T-helper 2 cell (primary cell): Measurements from ENCODE around the gene PLEKHJ1.
"Not testable (repeated sequence)": the region's sequence is repeated elsewhere in the genome, so short reads cannot be mapped to it uniquely, and the experiment has no call there.

Source experiments
- DNase-seq, 5 experiments: peaks; one replicate each; pipeline versions ENCODE4 v3.0.0 to v3.0.0-alpha.2; 2012 to 2022
- total RNA-seq, 2 donors: gene quantifications; one replicate each; lab custom pipeline; 2026; lab: John Stamatoyannopoulos, UW

The PLEKHJ1 gene, protein sequence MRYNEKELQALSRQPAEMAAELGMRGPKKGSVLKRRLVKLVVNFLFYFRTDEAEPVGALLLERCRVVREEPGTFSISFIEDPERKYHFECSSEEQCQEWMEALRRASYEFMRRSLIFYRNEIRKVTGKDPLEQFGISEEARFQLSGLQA
- 19.6 to 30.8 reads per million in 2 donors for total RNA-seq

DNA sequence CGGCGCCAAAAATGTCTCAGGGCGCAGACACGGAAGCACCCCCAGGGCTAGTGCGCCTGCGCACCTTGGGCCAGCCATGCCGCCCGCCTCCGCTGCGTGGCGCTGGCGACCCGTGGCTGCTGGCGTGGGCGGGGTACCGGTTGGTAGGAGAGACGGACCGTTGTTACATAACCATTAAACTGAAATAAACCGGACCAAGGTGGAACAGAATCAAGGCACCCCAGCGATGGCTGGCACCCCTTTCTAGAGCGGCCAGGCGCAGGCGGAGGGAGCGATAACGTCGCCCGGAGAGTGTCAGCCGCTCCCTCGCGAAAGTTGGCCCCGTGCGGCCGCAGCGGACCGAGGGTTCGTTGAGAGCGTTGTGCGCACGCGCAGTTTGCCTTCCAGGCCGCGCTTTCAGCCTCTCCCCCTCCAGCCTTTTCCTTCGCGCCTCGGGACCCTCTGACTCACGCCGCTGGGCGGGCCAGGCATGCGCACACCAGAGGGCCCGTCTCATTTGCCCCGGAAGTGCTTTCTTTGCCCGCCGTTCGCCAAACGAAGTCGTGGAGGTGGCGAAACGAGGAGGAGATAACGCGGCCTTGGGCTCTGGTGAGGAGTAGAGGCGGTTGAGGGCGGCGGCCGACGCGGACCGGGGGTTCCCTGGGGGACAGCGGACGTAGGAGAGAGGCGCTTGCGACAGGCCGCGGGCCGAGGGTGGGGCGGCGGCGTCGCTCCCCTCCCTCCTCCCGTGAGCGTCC, at the start of gene PLEKHJ1, which contains the start of gene SF3A2:
TSS of gene PLEKHJ1 (minus strand) at position 16 of the 737 bp plus-strand sequence. CDS start 81 bp downstream, outside the sequence.
TSS of gene SF3A2 (plus strand) at position 511 of the 737 bp plus-strand sequence. CDS start 6,595 bp downstream, outside the sequence.
- peak; percentile 95 to 98 (median 97) for DNase-seq

DNA sequence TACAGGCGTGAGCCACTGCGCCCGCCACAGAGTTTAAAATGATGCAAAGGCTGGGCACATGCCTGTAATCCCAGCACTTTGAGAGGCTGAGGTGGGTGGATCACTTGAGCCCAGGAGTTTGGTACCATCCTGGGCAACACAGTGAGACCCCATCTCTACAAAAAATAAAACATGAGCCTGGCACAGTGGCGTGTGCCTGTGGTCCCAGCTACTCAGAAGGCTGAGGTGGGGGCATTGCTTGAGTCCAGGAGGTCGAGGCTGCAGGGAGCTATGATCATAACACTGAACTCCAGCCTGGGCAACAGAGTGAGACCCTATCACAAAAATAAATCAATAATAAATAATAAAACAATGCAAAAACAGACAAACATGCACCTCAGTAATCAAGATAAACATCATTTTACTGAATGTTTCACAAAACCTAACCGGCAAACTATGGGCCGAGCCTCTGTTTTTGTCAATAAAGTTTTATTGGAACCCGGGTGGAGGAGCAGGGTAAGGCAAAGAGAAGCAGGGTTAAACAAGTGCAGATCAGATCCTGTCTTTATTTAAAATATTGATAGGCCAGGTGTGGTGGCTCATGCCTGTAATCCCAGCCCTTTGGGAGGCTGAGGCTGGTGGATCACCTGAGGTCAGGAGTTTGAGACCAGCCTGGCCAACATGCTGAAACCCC, 47.8 kb upstream of the PLEKHJ1 start:
- no peak for DNase-seq

DNA sequence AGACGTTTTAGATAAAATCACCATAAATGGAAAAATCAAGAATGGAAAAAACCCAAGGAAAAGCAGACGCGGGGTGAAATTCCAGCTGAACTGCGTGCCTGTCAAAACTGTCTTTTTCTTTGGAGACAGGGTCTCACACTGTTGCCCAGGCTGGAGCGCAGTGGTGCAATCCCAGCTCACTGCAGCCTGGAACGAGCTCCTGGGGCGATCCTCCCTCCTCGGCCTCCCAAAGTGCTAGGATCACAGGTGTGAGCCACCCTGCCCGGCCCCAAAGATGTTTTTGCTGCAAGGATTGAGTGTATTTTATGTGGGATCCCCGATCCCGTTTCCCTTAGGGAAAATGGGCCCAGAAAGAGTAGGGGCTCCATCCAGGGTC, 46.7 kb upstream of the PLEKHJ1 start:
- no peak for DNase-seq

DNA sequence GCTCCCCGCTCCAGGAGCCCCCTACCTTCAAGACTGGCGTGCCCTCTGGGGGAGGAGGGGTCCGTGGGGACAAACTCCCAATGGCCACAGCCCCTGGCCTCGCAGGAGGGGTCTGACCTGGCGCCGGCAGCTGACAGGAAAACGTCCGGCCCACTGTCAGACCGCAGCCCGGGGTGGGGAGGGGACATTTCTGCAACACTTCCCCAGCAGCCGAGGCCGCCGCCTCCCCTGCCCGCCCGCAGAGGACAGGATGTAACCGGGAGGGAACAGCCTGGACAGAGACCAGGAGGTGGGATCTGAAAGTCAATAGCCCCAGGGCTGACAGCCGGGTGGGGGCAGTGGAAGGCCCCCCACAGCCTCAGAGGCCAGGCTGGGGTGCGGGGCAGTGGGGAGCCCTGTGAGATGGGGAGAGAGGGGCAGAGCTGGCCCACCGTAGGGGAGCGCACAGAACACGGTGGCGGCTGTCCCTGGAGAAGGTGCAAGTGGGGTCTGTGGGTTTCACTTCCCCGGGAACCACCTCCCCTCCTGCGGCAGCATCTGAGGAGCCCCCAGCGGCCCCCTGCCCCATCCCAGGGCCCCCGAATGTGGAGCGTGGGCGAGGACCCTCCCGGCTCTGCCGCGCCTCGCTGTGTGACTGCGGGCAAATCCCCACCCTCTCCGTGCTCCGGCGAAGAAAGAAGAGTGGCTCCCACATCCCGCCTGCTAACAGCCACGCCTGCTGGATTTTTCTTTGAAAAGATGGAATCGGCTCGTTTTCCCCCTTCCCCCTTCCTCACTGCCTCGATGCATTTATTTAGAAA, 46.1 kb upstream of the PLEKHJ1 start, which contains the start of gene PEAK3:
TSS of gene PEAK3 (minus strand) at position 114 of the 800 bp plus-strand sequence. CDS start 1,244 bp downstream, outside the sequence.
- DNase-seq = peak in 2 of 5 experiments; percentile 45 to 46

DNA sequence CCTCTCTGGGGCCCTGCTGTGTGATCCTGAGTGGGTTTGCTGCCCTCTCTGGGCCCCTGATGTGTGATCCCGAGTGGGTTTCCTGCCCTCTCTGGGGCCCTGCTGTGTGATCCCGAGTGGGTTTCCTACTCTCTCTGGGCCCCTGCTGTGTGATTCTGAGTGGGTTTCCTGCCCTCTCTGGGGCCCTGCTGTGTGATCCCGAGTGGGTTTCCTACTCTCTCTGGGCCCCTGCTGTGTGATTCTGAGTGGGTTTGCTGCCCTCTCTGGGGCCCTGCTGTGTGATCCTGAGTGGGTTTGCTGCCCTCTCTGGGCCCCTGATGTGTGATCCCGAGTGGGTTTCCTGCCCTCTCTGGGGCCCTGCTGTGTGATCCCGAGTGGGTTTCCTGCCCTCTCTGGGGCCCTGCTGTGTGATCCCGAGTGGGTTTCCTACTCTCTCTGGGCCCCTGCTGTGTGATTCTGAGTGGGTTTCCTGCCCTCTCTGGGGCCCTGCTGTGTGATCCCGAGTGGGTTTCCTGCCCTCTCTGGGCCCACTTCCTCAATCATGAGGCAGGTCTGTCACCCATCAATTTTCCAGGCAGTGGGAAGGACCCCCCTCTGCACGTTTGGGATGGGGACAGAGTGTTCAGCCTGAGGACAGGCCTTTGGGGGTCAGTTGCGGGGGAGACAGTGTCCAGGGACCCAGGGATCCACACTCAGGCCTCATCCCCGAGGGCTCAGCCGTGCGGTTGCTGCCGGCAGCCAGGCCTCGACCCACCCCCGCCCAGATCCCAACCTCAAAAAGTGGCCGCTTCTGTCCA, 45.3 kb upstream of the PLEKHJ1 start:
- not testable (repeated sequence) for DNase-seq

DNA sequence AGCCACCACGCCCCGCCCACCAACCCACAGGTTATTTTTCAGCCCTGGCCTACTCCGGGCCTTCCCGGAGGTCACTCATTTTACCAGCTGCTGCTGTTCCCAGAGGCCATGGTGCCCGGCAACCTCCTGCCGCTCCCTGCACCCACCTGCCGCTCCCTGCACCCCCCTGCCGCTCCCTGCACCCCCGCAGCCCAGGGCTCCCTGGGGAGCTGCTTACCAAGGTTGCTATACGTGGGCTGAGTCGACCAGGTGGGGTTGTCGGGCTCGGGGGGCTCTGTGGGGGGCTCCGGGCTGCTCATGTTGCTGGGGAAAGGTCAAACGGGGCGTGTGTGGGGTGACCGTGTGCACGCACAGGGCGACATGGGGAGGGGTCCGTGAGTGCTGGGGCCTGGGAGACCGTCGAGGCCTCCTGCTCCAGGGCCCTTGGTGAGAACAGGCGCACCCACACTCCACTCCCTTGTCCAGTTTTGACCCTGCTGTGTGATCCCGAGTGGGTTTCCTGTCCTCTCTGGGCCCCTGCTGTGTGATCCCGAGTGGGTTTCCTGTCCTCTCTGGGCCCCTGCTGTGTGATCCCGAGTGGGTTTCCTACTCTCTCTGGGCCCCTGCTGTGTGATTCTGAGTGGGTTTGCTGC, 44.6 kb upstream of the PLEKHJ1 start:
- DNase-seq = no peak

DNA sequence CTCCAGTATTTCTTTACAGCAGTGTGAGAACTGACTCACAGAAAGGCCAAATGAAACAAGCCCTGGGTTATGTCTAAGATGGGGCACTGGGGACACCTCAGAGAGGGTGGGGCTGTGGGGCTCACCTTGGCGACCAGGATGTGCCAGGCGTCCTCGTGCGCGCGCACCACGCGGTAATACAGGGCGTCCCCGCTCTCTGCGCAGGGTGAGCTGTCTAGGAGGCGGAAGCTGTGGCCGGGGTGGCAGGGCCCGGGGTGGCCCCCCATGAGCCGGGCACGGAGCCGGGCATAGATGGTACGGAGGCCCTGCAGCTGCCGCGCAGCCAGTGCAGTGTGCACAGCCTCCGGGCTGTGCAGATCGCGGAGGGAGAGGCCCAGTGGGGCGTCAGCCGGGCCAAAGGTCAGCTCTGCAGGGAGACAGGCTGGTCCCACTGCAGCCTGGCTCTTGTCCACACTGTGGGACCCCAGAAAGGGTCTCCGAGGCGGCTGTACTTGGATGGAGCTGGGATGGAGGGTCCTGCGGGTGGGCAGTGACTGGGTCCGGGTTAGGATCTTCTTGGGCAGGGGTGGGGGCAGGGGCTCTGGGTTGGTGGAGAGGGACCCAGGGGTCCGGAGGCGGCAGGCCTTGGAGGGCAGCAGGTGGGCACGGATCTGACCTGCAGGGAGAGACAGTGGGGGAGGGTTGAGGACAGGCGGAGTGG, 42.5 kb upstream of the PLEKHJ1 start:
- no peak for DNase-seq

DNA sequence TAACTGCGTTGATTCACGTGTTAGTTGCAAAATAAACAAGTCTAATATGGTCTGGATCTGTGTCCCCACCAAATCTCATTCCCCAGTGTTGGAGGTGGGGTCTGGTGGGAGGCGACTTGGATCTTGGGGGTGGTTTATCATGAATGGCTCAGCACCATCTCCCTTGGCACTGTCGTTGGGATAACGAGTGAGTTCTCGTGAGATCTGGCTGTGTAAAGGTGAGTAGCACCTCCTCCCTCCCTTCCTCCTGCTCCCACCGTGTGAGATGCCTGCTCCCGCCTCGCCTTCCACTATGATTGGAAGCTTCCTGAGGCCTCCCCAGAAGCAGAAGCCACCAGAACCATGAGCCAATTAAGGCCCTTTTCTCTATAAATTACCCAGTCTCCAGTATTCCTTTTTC, 41.0 kb upstream of the PLEKHJ1 start:
- no peak for DNase-seq

DNA sequence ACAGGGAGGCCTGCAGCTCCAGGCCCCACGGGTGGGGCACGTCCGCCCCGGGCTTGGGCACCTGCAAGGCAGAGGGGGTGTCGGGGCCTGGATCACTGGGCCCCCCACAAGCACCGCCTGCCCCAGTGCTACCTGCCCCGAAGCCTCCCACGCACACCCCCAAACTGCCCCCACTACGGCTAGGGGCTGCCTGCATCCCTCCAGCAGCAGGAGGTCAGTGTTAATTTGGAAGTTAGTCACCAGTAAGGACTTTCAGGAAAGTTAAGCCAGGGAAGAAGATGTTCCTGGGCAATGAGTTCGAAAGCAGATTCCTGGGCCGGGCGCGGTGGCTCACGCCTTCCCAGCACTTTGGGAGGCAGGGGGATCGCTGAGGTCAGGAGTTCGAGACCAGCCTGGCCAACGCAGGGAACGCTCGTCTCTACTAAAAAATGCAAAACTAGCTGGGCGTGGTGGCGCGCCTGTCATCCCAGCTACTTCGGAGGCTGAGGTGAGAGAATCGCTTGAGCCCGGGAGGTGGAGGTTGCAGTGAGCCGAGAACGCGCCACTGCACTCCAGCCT, 40.4 kb upstream of the PLEKHJ1 start:
- DNase-seq = no peak

DNA sequence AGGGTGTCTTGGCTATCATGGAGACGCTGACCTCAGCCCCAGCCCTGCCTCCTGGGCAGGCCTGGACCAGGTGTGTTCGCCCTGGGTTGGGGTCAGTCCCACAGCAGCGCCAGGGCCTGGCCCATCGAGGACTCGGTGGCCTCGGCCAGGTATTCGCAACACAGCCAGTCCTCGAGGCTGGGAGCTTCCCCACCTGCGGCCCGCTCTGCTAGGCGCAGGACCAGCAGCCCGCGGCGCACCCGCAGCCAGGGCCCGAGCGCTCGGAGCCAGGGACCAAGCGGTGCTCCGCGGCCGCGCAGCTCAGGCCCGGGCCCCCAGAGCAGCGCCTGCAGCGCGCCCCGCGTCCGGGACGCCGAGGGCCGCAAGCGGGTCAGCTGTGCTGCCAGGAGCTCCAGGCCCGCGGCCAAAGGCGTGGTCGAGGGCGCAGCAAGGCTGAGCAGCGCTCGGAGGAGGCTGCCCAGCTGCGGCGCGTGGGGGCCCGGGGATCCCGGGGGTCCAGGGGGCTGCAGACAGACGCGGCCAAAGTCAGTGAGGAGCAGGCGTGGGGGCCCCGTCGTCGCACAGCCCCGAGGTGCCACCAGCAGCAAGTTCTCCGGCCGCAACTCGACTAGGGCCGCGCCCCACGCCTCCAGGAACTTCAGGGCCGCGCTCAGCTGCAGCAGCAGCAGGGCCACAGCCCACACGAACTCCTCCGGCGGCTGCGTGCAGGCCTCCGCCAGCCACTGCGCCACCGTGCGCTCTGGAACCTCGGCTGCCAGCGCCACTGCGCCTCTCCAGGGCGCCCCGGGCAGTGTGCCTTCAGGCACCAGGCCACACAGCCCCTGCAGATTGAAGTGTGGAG, 39.7 kb upstream of the PLEKHJ1 start:
- DNase-seq = no peak

DNA sequence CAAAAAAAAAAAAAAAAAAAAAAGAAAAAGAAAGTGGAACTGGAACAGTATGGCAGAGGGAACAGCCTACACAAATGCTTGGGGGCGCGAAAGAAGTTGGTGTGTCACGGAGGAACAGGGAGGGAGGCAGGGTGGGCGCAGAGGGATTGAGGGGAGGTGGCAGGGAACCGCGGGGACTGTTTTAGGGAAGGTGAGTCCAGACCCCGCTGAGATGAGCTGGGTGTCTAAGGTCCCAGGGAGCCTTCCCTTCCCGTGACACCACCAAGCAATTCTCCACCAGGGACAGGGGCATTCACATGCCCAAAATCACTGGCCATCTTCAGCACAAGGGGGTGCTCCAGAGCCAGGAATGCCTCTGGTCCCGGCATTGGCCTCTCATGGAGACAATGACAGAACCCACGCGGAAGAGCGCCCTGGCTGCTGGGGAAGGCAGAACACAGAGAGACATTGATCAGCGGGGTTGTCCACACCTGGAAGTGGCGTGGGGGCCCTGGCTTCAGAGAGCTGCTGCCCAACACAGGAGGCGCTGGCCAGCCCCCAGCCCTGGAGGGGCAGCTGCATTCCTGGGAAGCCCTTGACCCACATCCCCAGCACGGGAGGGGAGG, 38.9 kb upstream of the PLEKHJ1 start:
- DNase-seq = peak in 2 of 5 experiments; percentile 32 to 56

DNA sequence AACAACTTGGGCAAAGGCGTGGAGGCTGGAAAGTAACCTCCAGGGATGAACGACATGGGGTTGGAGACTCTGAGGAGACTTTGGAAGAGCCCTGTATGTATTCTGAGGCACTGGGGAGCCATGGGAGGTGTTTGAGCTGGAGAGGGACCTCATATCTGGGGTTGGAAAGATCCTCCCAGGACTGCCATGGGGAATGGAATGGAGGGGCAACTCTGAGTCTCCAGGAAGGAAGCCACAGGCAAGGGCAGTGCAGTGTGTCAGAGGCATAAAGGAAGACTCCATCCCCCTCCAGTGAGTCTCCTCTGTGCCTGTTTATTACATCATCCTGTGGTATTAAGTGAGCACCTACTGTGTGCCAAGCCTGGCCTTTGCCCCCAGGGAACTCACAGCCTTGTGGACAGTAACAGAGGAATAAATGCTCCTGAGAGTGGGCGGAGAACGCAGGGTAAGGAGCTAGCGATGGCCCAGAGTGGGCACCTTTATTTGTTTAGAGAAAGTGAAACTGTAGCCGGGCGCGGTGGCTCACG, 38.1 kb upstream of the PLEKHJ1 start:
- no peak for DNase-seq

DNA sequence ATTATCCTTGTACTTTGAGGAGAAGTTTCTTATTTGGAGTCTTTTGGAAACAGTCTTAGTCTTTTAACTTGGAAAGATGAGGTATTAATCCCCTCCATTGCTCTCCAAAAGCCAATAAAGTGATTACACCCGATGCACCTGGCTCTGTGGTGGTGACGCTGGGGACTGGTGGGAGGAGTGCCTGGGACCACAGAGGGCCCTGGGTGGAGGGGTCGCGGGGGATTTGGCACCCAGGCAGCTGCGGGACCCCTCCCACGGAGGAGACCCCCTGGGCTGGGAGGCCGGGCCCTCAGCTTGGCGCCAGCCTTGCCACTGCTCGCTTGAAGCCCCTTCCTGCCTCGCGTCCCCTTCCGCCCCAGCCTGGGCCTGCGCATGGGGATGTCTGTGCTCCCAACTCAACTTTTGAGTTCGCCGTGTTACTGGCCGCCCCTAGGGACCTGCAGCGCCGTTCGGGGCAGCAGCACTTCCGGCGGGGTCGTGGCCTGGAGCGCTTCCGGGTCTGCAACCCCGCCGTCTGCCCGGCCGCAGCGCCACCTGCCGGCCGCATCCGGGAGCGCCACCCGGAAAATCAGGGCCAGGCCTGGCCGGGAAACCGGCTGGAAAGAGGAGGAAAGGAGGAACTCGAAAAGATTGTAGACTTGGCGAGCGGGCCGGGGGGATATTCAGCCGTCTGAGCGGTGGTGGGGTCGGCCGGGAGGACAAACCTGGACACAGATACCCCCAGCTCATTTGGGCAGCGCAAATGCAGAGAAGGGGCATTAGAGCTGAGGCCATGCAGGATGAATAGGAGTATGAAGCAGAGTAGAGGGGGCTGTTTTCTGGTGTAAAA, 37.4 kb upstream of the PLEKHJ1 start:
- DNase-seq = peak; percentile 59 to 94 (median 65)

DNA sequence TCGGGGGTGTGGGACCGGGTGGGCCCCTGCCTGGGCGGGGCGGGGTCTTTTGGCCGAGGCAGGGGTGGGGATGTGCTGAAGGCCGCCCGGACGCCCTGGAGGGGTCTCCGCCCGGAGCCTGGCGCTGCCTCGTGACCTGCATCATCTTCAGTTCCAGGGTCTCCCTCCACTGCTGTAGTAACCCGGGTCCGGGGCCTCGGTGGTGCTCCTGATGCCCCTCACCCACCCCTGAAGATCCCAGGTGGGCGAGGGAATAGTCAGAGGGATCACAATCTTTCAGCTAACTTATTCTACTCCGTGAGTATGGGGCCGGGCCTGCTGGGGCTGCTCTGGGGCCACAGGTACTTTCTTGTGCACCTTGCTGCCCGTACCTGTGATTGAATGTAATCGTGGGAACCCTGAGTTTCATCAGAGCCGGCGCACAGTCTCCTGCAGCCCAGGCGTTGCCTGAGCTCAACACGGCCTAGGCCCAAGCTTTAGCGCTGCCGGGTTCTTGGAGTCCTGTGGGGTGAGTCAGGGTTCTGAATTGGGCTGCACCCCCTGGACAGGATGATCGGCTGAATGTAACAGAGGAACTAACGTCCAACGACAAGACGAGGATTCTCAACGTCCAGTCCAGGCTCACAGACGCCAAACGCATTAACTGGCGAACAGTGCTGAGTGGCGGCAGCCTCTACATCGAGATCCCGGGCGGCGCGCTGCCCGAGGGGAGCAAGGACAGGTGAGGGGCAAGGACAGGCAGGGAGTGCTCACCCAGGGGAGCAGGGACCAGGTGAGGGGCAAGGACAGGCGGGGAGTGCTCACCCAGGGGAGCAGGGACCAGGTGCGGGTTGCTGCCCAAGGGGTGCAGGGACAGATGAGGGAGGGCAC, 35.3 kb upstream of the PLEKHJ1 start:
- DNase-seq = peak in 1 of 5 experiments; percentile 29

DNA sequence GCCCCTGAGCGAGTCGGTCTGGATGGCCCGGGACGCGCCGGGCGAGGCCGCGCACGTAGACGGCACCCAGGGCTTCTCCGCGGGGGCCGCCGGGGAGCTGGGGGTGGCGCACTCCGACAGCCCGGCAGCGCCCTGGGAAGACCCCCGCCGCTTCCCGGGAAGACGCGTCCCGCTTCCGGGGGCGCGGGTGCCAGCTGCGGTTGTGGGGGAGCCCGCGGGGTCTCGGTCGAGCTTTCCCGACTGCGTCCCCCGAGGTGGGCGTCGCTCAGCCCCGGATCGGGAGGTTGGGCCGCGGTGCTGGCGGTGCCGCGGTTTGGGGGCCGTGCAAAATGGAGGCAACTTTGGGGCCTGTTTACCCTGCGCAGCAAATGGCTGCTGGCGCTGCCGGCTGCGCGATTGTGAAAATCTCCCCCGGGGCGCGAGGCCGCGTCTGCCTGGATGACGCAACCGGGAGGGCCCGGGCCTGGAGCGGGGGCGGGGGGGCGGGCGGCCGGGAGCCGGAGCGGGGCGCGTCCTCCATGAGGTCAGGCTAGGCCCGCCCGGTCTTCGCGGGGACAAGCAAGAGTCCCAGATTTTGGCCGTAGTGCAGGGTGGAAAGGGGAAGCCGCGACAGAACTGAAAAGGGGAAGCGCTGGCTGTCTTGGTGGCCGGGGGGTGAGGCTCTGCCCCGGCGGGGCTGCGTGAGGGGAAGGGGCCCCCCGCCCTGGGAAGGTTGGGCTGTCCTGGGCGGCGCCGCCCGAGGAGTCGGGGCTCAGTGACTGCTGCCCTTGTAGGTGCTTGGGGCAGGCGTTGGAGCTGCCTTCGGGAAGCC, 34.5 kb upstream of the PLEKHJ1 start:
- DNase-seq = peak; percentile 42 to 82 (median 65)

DNA sequence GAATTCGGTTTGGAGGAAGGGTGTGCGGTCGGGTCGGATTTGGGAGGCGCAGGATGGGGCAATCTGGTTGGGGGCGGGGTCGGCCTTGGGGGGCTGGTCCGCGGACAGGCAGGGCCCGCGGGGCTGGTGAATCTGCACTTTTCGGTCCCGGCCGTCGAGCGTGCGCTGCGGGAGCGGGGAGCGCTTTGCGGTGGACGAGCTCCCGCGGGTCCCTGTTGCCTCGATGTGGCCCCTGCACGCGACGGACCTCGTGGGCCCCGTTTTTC, 34.0 kb upstream of the PLEKHJ1 start:
- DNase-seq = peak in 1 of 5 experiments; percentile 38
